GM12801 (cell line): Measurements from ENCODE around the gene FOXO1.

Experiments
- CTCF ChIP-seq: IDR thresholded peaks from one replicate; pipeline ENCODE4 v1.5.1; 2011; ENCODE audit warnings: control low read depth; ENCODE audit not compliant: insufficient read length; ENCODE audit errors: extremely low read depth

The FOXO1 gene

GRCh38 chr13:40611004-40611403, 55.4 kb downstream of the FOXO1 start:
- TF ChIP-seq CTCF, result no peak

GRCh38 chr13:40609972-40610726, 56.3 kb downstream of the FOXO1 start:
- TF ChIP-seq CTCF, result no peak

GRCh38 chr13:40608308-40608707, 58.1 kb downstream of the FOXO1 start:
- no peak for TF ChIP-seq CTCF

GRCh38 chr13:40605573-40605972, 60.9 kb downstream of the FOXO1 start:
- no peak for TF ChIP-seq CTCF

- no peak for TF ChIP-seq CTCF
Observed at GRCh38 chr13:40604135-40604534, 62.3 kb downstream of the FOXO1 start.

- no peak for TF ChIP-seq CTCF
Observed at GRCh38 chr13:40600149-40600751, 66.2 kb downstream of the FOXO1 start.

GRCh38 chr13:40599747-40600146, 66.7 kb downstream of the FOXO1 start:
- TF ChIP-seq CTCF, result no peak
